ENCODE data around the gene ANKK1. TPM values are rescaled to one million over a fixed set of nuclear protein-coding genes. Genes with fewer than 3 reads are reported as not detected.

The ANKK1 gene
- total and polyA plus RNA-seq, 10 of the 15 experiments (the other 5 are each of a cell fraction or from before 2014, with no cell fraction given): not detected

- BruUV-seq (replicated peaks): no TSS peak
- WGBS (ENCODE audit: insufficient coverage, insufficient replicate concordance, low lambda C conversion rate, missing lambda C conversion rate): 31% methylated on average over 3 of the region's 3 CpGs
- ATAC-seq: no peak
- SMC1A ChIA-PET (ENCODE audit: uncharacterized antibody, unreplicated experiment): no interaction called here
- no peak for TF ChIP-seq RFX5 (IDR thresholded peaks at IDR 0.05; ENCODE audit: low read depth, low read length)
- no peak for TF ChIP-seq CHD4 (IDR thresholded peaks at IDR 0.05)
- TF ChIP-seq BRCA1 (IDR thresholded peaks at IDR 0.05; ENCODE audit: low read depth, low read length): no peak
- TF ChIP-seq GABPA (IDR thresholded peaks at IDR 0.05; ENCODE audit: low read depth): no peak
- no peak for TF ChIP-seq ZBTB4 (CRISPR knock-in tag; IDR thresholded peaks at IDR 0.05)
- no peak for TF ChIP-seq ATF2 (IDR thresholded peaks at IDR 0.05; ENCODE audit: low read length)
- H3K9me3 ChIP-seq (replicated peaks; ENCODE audit: control insufficient read depth, insufficient read depth, low read length): no peaks in the 10 kb centered on the region
- no peak for DNase-seq (ENCODE audit: low read depth, low spot score)
- no peaks in the 10 kb centered on the region for H3K79me2 ChIP-seq (ENCODE audit: control insufficient read depth, insufficient read depth, low read length)
- peaks cover 1 to 5% of the 10 kb centered on the region in 2 experiments for H3K27me3 ChIP-seq (replicated peaks in 1 of 2; ENCODE audit: control insufficient read depth in 2 of 2, insufficient read depth in 2 of 2, low read length in 1 of 2)
- FAIRE-seq: no peak
- RAD21 ChIA-PET (ENCODE audit: unreplicated experiment): no interaction called here
- in situ Hi-C loops (cut with MboI): no loop called here
- CTCF ChIA-PET: interaction anchor here (0.6 to 0.7 kb wide), 2 partner anchors 12 to 798 kb away, joined by 3 to 4 read pairs; no protein-coding TSS in a partner anchor
- intact Hi-C loops (cut with micrococcal nuclease; ENCODE audit: unreplicated experiment): no loop called here
- POLR2A ChIA-PET: no interaction called here
- no peaks in the 10 kb centered on the region for H3K36me3 ChIP-seq (ENCODE audit: control insufficient read depth in 2 of 2, insufficient read depth in 2 of 2, low read length in 1 of 2)
- no peak overlapping the region for H3K27ac ChIP-seq (ENCODE audit: control insufficient read depth, insufficient read depth)
- no peaks in the 10 kb centered on the region for H3K4me1 ChIP-seq (ENCODE audit: control insufficient read depth, insufficient read depth, low read length)
- H3K9ac ChIP-seq (ENCODE audit: control insufficient read depth, insufficient read depth, low read length): no peak overlapping the region
- H4K20me1 ChIP-seq (ENCODE audit: control insufficient read depth, insufficient read depth): no peaks in the 10 kb centered on the region
- H2AFZ ChIP-seq (ENCODE audit: control insufficient read depth, low read depth, low read length): no peak overlapping the region
- no peak overlapping the region for H3K4me2 ChIP-seq (ENCODE audit: control insufficient read depth, insufficient read depth)
- no peak overlapping the region for H3K4me3 ChIP-seq
These were observed 3.0 kb upstream of the ANKK1 start for GRCh38 chr11:113384551-113384950.

All from GM12878 (cell line).